GM10248 (cell line): ENCODE data around the gene LDHAL6B.

Experiments
- CTCF ChIA-PET: fragments of 300-600 bp; sonication (Branson Sonifier 250); formaldehyde crosslinking; extraction: SDS; loops from one replicate; lab custom pipeline; 2021; ENCODE audit warnings: antibody characterized with exemption; lab: Yijun Ruan, JAX
- POLR2A ChIA-PET: fragments of 350-650 bp; sonication (Branson Sonifier 250); formaldehyde crosslinking; extraction: SDS; loops from one replicate; lab custom pipeline; 2020; ENCODE audit warnings: antibody characterized with exemption; lab: Yijun Ruan, JAX
- DNase-seq: peaks from one replicate; pipeline ENCODE4 v3.0.0; 2012; ENCODE audit errors: extremely low spot score
- CTCF ChIP-seq: IDR thresholded peaks from 2 replicates; pipeline ENCODE4 v1.5.1; 2012; ENCODE audit warnings: mild to moderate bottlenecking, low read depth; ENCODE audit errors: extremely low read depth, missing control alignments, control extremely low read depth

The LDHAL6B gene

GRCh38 chr15:59230531-59231055 lies 23.9 kb downstream of the LDHAL6B start:
- no peak for DNase-seq
- TF ChIP-seq CTCF: no peak
- POLR2A ChIA-PET: no interaction called here
- CTCF ChIA-PET: interaction anchor here (1.2 to 1.3 kb wide), 2 partner anchors 54 to 186 kb away, joined by 3 read pairs; no protein-coding TSS in a partner anchor

GRCh38 chr15:59232476-59232875 lies 25.8 kb downstream of the LDHAL6B start:
- no peak for DNase-seq
- POLR2A ChIA-PET: no interaction called here
- CTCF ChIA-PET: interaction anchor here (1.0 to 2.9 kb wide), 2 partner anchors 8 to 269 kb away, joined by 3 to 13 read pairs; no protein-coding TSS in a partner anchor
- TF ChIP-seq CTCF: no peak

- DNase-seq: no peak
- ChIA-PET POLR2A (no interaction called here), CTCF (interaction anchor here (1.8 to 2.5 kb wide), 2 partner anchors 11 to 102 kb away, joined by 3 to 18 read pairs; no protein-coding TSS in a partner anchor)
- TF ChIP-seq CTCF: no peak
Observed at GRCh38 chr15:59236394-59236793, 29.8 kb downstream of the LDHAL6B start.

GRCh38 chr15:59237119-59237855 lies 30.6 kb downstream of the LDHAL6B start:
- peak; percentile 50 for DNase-seq
- TF ChIP-seq CTCF: no peak
- ChIA-PET CTCF (interaction anchor here (1.0 to 2.5 kb wide), 3 partner anchors 10 to 18 kb away, joined by 4 to 18 read pairs (median 6); no protein-coding TSS in a partner anchor), POLR2A (no interaction called here)

- CTCF ChIA-PET: interaction anchor here (1.0 to 2.5 kb wide), 3 partner anchors 9 to 19 kb away, joined by 4 to 18 read pairs (median 6); no protein-coding TSS in a partner anchor
- POLR2A ChIA-PET: no interaction called here
- no peak for DNase-seq
Observed at GRCh38 chr15:59237924-59238331, 31.3 kb downstream of the LDHAL6B start.

More at GRCh38 chr15:59237924-59238331, 31.3 kb downstream of the LDHAL6B start:
- TF ChIP-seq CTCF: no peak
